SKM-1 (cell line): ENCODE data around the gene CLCN4.

ENCODE experiments used
- DNase-seq: peaks from one replicate; lab custom pipeline; 2025; ENCODE audit not compliant: unreplicated experiment; lab: John Stamatoyannopoulos, UW

The CLCN4 gene

DNA sequence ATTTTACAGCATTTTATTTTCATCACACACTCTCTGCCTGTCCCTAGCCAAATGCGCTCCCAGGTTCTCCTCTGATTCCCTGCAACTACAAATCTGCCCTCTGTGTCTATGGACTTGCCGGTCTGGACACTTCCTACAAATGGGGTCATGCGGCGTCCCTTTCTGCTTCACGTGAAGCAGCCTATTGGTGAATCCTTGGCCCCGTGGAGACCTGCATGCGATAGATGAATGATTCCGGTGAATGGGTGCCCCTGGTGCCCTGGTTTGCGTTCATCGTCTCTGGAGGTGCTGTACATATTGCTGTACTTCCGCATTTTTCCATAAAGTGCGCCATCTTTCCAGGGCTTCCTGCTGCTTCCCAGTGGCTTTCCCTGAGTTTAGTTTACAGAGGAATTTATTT lies 27.5 kb upstream of the CLCN4 start:
- no peak for DNase-seq

DNA sequence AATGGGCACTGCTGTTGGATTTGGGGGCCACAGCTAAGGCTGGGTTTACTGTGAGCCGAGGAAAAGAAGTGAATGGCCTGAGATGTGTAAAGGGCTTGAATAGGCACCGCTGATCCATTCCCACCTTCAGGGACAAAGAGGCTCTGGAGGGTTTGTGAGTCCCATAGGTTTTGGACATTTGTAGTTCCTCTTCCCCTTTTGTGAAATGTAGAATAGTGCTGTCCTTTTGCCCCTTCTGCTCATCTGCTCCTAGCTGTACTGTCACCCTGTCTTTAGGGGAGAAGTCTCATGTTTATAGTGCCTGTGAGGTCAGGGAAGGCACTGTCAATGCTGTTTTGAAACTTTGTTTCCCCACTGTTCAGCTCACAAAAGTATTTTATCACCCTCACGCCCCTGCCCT lies 26.4 kb upstream of the CLCN4 start:
- no peak for DNase-seq

DNA sequence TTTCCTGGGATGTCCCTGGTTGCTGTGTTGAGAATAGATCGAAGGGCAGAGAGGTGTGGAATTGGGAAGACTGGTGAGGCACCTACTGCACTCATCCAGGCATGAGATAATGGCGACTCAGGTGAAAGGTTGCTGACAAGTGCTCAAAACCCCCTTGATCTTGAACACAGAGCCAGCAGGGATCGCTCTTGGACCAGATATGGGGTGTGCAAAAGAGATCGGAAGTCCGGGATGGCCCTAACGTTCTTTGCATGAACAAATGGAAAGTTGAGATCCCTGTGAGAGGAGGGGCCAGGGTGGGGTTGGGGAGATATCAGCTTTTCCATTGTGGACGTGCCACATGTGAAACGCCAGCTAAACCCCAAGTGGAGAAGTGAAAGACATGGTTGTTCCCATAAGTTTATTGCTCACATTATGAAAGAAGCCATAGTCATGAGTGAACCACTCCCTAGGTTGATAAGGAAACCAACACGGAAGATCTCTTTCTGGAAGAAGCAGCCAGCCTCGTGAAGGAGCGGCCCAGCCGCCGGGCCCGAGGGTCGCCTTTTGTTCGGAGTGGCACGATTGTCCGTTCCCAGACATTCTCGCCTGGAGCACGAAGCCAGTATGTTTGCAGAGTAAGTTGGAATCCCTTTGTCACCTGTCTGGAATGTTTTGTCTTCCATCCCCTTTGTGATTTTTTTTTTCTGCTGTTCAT lies 22.6 kb upstream of the CLCN4 start:
- no peak for DNase-seq

DNA sequence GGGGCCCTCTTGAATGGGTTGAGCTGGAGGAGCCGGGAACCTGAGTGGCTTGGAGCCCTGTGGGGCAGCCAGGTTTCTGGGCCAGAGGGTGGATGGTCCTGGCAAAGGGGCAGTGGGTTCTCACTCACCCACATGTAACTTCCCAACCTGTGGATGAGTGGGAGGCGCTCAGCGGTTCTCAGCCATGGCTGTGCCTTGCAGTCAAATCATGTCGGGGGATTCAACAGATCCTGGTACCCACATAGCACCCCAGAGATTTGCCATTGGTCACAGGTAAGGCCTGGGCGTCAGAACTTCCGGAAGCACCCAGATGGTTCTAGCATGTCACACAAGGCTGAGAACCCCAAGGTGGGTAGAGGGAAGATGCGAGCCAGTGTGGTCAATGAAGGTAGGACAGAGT lies 21.9 kb upstream of the CLCN4 start:
- DNase-seq, result no peak

DNA sequence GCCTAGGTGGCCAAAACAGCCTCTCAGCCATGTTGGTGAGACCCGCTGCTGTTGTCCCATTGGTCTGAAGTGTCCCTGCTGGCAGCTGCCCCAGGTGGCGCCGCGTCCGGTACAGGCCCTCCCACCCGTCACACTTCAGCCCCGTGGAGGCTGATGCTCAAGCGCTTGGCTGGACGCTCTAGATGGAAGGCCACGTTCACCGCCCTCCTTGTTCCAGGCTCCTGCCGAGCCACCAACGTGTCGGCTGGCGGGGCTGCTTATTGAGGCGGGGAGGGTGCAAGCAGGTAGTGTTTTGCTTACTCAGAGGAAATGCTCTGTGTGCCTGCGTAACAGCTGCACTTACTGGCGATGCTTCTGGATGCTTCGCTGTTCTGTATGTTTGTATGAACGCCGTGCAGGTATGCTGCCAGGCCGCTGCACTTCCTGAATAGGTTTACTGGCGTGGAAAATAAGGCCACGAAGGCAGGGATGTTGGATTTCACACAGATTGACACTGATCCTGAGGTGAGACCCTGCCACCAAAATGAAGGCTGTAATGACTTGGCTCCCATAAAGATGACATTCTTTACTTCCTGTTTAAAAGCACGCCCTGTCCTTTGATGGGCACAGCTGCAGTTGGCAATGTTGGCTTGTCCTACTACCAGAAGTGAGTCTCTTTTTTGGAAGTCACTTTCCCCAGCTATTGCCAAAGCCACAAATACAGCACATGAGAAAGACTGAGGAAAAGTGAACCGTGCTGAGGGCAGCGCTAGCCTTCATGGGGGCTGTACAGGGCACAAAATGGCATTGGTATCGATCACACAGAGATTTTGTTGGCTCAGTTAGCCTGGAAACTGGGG lies 21.0 kb upstream of the CLCN4 start:
- DNase-seq, result no peak

DNA sequence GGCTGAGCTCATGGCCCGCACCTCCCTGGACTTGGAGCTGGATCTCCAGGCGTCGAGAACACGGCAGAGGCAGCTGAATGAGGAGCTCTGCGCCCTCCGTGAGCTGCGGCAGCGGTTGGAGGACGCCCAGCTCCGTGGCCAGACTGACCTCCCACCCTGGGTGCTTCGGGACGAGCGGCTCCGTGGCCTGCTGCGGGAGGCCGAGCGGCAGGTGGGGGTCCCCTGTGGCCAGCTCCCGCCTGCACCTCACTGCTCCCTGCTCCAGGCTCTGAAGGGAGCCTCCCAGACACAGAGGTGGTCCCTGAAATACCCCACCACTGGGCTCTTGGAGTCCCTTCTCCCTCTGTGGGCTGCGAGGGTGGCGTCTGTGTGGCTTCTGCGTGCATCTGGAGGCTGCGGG lies 18.0 kb upstream of the CLCN4 start:
- no peak for DNase-seq

DNA sequence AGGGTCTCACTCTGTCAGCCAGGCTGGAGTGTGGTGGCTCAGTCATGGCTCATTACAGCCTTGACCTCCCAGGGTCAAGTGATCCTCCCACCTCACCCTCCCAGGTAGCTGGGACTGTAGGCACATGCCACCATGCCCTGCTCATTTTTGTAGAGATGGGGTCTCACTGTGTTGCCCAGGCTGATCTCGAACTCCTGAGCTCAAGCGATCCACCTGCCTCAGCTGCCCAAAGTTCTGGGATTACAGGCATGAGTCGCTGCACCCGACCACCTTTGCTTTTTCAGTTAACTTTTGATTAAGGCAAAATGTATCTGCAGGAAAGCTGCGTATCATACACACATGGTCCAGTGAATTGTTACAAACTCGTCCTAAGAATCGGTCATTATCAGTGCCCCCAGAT lies 16.5 kb upstream of the CLCN4 start:
- DNase-seq, result no peak

DNA sequence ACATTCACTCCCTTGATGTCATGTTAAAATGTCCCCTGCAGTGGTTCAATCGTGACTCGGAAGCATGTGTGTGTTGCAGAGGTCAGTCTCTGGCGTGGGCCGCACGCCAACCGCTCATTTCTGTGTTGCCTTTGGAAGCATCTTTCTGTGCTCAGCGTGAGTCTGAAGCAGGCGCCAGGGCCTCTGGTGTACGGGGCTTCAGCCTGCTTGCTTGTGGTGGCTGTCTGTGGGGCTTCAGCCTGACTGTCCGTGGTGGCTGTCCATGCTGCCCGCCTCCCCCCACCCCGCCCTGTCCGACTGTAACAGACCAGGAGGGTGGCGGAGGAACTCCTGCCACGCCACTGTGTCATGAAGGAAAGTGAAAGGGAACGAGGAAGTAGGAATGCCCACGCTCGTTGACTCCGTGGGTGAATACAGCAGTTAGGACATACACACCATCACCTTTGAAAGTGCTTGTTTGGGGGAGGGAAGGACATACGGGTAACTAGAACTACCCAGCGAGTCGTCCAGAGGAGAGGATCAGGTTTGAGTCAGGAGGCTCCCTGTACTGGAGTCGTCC lies 14.7 kb upstream of the CLCN4 start:
- no peak for DNase-seq

DNA sequence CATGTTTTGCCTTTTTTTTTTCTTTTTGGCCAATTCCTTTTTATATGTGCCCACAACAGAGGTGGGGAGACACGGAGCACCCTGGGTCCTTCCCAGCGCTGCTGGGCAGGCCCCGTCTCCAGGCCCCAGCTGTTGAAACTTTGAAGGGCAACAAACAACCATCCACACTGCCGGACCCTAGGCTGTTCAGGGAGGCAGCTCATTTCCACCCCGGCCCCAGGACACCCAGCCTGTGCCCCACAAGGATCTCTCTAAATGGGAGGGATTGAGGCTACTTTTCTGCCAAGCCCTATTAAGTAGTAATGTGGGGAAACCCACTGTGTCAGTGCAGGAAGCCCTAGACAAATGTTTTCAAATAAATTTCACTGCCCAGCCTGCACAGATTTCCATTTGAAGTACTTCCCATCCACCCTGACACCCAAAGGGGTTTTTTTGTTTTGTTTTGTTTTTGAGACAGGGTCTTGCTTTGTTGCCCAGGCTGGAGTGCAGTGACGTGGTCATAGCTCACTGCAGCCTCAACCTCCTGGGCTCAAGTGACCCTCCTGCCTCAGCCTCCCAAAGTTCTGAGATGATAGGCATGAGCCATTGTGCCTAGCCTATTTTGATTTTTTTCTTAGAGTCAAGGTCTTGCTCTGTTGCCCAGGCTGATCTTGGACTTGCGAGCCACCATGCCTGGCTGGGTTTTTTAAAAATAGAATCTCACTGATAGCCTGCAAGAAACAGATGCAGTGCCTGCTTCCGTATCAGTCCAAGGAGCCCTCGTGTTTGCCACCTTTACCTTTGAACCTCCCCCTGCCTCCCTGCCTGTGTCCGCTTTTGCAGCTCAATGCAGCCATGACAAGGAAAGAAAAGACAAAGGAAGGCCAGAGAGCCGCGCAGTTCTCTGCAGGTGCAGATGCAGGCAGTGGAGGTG lies 13.4 kb upstream of the CLCN4 start:
- DNase-seq, result no peak

DNA sequence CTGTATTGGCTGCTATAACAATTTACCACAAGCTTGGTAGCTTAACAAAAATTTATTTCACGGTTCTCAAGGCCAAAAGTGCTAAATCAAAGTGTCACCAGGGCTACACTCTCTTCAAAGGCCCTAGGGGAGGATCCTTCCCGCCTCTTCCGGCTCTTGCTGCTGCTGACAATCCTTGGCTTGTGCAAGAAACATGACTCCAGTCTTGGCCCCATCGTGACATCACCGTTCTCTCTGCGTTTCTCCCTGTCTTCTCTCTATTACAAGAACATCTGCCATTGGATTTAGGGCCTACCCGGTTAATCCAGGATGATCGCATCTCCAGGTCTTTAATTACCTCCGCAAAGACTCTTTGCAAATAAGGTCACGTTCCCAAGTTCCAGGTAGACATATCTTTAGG lies 10.4 kb upstream of the CLCN4 start:
- DNase-seq, result no peak

DNA sequence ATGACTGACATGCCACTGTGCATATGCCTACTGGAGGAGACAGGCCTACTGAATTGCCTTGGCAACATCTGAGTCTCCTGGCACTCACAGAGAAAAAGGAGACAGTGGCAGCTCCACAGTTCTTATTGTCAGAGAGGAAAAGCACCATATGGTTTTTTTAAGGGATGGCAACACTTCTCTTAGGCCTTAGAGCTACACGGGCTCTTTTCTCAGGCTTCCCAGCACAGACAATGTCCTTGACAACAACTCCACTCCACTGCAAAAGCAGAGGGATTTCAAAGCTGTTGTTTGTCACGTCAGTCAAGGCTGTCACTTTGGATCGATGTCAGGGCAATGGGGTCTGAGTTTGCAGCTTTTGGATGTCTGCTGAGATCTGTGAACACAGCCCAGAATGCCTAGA lies 4.7 kb upstream of the CLCN4 start:
- no peak for DNase-seq

DNA sequence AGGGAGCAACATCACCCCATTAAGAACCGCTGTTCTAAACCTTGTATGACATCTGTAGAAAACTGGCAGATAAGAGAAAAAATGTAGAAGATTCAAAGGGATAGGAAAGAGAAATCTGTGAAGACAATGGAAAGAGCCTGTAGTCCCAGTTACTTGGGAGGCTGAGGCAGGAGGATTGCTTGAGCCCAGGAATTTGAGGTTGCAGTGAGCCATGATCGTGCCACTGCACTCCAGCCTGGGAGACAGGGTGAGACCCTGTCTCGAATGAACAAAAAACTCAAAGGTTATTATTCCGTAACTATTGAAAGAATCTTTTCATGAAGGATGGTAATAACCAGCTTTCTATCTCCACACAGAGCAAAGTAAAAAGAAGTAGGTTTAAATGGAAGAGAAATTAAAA lies 1.6 kb upstream of the CLCN4 start:
- DNase-seq, result no peak

DNA sequence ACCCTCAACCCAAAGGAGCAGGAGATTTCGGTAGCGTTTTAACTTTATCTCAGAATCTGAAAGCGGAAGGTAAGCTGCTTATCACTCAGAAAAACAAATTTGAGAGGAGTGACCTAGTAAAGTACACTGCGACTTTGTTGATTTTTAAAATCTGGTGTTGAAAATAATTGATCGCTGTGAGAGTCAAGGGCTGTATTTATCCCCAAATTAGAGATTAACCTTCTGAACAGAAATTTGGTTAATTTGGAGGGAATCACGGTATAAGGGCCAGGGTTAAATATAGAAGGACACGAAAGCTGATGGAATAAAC lies 212 bp downstream of the CLCN4 start:
- no peak for DNase-seq

DNA sequence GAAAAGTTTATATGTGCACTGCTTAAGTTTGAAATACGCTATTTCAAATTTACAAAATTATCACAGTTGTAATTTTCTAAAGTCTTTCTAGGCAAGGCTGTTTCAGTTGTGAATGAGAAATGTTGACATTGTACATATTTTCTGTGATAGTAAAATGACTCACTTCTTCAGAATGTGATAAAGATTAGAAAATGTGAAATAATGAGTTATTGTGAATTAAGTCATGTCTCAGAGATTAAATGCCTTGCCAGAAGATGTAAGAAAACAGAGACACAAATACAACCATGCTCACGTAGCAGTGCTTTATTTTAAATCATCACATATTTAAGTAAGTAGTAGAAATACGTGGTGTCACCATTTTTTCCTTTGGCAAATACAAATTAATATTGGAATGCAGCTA lies 768 bp downstream of the CLCN4 start:
- no peak for DNase-seq

DNA sequence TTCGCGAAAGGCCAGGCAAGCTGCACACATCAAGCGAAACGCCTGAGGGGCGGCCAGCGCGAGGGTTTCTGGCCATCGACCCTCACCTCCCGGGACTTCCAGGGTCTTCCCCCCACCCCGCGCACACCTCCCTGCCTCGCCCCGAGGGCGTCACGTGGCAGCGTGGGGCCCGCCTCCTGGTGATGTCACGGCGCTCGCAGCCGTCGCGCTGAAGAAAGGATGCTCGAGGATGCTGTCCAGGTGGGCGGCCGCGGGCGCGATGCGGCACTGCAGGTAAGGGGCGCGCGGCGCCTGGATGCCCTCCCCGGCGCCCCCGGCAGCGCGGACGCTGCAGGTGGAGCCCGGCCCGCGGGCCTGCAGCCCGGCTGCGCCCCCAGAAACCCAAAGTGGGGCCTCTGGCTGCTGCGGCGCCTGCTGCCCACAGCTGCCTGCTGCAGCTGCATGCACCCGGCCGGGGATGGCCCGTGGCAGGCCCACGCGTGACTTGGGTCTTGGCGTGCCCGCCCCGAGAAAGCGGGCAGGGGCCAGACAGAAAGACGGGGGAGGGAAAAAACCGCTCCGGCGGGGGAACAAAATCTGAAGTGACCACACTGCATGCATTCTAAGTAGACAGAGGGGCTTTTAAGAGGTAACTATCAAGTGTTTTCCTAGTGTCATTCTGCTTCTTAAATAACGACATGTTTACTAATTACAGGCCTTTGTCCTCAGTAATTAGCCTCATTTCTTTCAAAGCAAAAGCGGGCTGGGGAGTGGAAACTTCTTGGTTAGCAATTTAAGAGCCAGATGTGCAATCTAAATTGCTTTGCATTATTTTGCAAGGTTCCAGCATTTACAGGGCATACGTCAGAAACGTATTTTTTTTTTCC lies 1.7 kb downstream of the CLCN4 start:
- DNase-seq, result no peak

DNA sequence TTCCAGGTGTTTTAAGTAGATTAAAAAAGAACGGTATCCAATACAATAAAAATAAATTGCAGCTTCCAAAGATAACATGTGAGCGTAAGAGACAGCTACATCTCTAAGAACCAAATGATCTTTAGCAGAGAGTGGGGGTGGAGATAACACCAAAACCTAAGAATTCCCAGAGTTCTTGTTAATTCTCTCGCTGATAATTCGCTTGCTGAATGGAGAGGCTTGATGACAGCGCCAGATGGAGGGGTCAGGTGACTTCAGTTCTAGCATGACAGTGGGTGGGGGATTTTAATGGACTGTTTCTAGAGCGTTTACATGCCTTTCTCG lies 2.3 kb downstream of the CLCN4 start:
- DNase-seq, result no peak

DNA sequence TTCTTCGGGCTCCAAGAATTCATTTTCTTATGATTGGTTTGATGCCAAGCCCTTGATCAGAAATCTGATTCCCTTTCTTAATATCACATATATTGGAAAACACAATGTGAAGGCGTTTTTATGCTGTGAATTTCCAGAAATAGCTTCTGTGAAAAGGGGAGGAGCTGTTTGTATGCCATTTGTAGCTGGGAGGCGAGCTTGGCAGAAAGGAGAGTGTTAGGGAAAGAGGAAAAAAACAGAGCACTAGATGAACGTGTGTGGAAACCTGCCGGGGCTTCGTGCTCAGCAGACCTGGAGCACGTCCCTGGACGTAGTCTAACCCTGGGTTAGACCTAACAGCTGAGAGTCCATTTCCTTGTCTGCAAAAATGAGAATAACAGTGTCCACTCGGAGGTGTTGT lies 3.4 kb downstream of the CLCN4 start:
- no peak for DNase-seq

DNA sequence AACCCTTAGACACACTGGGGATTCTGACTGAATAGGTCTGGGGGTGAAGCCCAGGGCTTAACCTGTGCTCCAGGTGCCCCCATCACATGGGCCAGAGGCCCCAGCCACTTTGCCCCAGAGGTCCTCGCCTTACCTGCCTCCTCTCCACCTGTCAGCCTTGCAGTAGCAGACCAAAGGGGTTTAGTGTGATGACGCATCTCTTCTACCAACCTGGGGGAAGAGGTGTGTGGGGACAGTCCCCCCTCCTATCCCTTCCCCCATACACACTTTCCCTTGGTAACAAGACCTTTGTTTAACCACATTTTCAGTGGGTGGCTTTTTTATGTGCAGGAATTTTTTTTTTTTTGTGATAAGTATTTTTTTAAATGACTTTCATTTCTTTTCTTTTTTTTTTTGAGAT lies 6.3 kb downstream of the CLCN4 start:
- no peak for DNase-seq

DNA sequence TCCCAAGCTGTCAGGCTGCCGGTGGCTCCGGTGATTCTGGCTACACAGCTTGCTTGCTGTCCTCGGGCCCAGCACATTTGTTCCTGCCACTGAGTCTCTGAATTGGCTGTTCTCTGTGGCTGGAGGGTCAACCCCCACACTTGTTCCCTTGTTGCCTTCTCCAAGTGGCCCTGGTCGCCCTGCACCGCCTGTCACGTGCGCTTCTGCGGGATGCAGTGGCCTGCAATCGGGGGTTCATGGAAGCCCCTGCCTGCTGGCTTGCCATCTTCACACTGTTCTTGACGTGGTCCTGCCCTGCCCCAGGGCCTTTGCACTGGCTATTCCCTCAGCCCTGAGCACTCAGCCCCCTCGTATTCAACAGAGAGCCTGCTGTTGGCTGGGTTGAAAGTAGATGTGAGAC lies 8.1 kb downstream of the CLCN4 start:
- DNase-seq, result no peak

DNA sequence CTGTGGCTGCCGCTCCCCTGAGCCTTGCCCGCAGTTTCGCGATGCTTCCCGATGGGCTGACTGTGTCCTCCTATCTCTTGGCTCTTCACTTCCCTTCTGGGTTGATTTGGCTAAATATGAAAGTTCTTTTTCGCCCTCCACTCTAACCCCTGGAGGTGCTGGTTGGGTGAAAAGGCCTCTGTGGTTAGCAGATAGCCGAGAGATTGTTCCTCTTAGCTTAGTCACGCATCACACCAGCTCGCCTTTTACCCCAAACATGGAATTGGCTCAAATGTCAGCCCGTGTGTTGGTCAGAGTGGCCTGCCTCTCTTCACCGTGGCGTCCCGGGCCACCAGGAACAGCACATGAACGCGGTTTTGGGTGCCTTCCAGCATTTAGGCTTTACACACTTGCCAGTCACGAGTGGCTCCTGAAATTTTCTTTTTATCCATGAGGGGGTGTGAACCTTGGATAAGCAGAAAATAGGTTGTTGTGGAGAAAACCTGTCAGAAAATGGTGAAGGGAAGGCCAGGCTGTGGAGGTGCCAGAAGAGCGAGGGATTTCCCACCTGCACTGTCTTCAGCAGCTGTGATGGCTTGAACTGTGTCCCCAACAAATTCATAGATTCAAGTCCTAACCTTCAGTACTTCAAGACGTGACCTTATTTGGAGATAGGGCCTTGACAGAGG lies 8.9 kb downstream of the CLCN4 start:
- peak; percentile 12 for DNase-seq
